T-helper 2 cell treated with Interferon-gamma antibody and Interleukin-4, amounts not matched to agents 5 μg/mL and 100 μg/mL, for 36 hours (primary cell): Measurements from ENCODE around the gene UBE3D.
"Not testable (repeated sequence)": the region's sequence is repeated elsewhere in the genome, so short reads cannot be mapped to it uniquely, and the experiment has no call there.

Source experiments
- DNase-seq: peaks from one replicate; pipeline ENCODE4 v3.0.0; 2021; ENCODE audit warnings: low spot score
- H3K27ac Mint-ChIP-seq: one replicate; pipeline ENCODE4 v1.8.0; 2021; ENCODE audit warnings: mild to moderate bottlenecking, mixed read lengths
- H3K27me3 Mint-ChIP-seq: one replicate; pipeline ENCODE4 v1.8.0; 2021; ENCODE audit warnings: low read depth, mixed read lengths
- H3K36me3 Mint-ChIP-seq: one replicate; pipeline ENCODE4 v1.8.0; 2021; ENCODE audit warnings: low read depth, mixed read lengths
- H3K4me1 Mint-ChIP-seq: one replicate; pipeline ENCODE4 v1.8.0; 2021; ENCODE audit warnings: low read depth, mixed read lengths
- H3K4me3 Mint-ChIP-seq: one replicate; pipeline ENCODE4 v1.8.0; 2022; ENCODE audit warnings: mild to moderate bottlenecking, moderate library complexity, mixed read lengths
- H3K9me3 Mint-ChIP-seq: one replicate; pipeline ENCODE4 v1.8.0; 2021; ENCODE audit warnings: mixed read lengths

The UBE3D gene

GRCh38 chr6:82906951-82907350 is 158.7 kb downstream of the UBE3D start:
- Mint-ChIP-seq H3K27ac (no peak overlapping the region), H3K4me1 (no peaks in the 10 kb centered on the region), H3K9me3 (no peaks in the 10 kb centered on the region), H3K36me3 (no peaks in the 10 kb centered on the region), H3K27me3 (no peaks in the 10 kb centered on the region), H3K4me3 (no peak overlapping the region)
- no peak for DNase-seq

- H3K27me3 Mint-ChIP-seq = no peaks in the 10 kb centered on the region
- no peaks in the 10 kb centered on the region for H3K9me3 Mint-ChIP-seq
- H3K27ac Mint-ChIP-seq = no peak overlapping the region
- H3K4me1 Mint-ChIP-seq = no peaks in the 10 kb centered on the region
- no peaks in the 10 kb centered on the region for H3K36me3 Mint-ChIP-seq
- DNase-seq = no peak
- no peak overlapping the region for H3K4me3 Mint-ChIP-seq
Observed at GRCh38 chr6:82906489-82906888, 159.2 kb downstream of the UBE3D start.

GRCh38 chr6:82904860-82905259 is 160.8 kb downstream of the UBE3D start:
- no peak overlapping the region for H3K4me3 Mint-ChIP-seq
- H3K4me1 Mint-ChIP-seq = no peaks in the 10 kb centered on the region
- no peak for DNase-seq
- H3K9me3 Mint-ChIP-seq = no peaks in the 10 kb centered on the region
- H3K27ac Mint-ChIP-seq = no peak overlapping the region
- no peaks in the 10 kb centered on the region for H3K27me3 Mint-ChIP-seq
- H3K36me3 Mint-ChIP-seq = no peaks in the 10 kb centered on the region

- H3K36me3 Mint-ChIP-seq = no peaks in the 10 kb centered on the region
Observed at GRCh38 chr6:82904257-82904656, 161.4 kb downstream of the UBE3D start.

GRCh38 chr6:82902290-82902689 is 163.4 kb downstream of the UBE3D start:
- no peaks in the 10 kb centered on the region for H3K4me1 Mint-ChIP-seq
- H3K27me3 Mint-ChIP-seq = no peaks in the 10 kb centered on the region
- no peak overlapping the region for H3K4me3 Mint-ChIP-seq
- no peak overlapping the region for H3K27ac Mint-ChIP-seq
- H3K36me3 Mint-ChIP-seq = no peaks in the 10 kb centered on the region
- DNase-seq = no peak
- no peaks in the 10 kb centered on the region for H3K9me3 Mint-ChIP-seq

More at GRCh38 chr6:82904257-82904656, 161.4 kb downstream of the UBE3D start:
- no peaks in the 10 kb centered on the region for H3K27me3 Mint-ChIP-seq
- no peaks in the 10 kb centered on the region for H3K4me1 Mint-ChIP-seq
- no peak overlapping the region for H3K27ac Mint-ChIP-seq
- H3K9me3 Mint-ChIP-seq = no peaks in the 10 kb centered on the region
- no peak for DNase-seq
- H3K4me3 Mint-ChIP-seq = no peak overlapping the region

- Mint-ChIP-seq H3K4me1 (no peaks in the 10 kb centered on the region), H3K36me3 (no peaks in the 10 kb centered on the region)
Observed at GRCh38 chr6:82894653-82895259, 170.9 kb downstream of the UBE3D start.

GRCh38 chr6:82893889-82894652 is 171.6 kb downstream of the UBE3D start:
- H3K4me3 Mint-ChIP-seq = no peak overlapping the region
- no peaks in the 10 kb centered on the region for H3K9me3 Mint-ChIP-seq
- H3K36me3 Mint-ChIP-seq = no peaks in the 10 kb centered on the region
- no peaks in the 10 kb centered on the region for H3K27me3 Mint-ChIP-seq
- DNase-seq = no peak
- H3K27ac Mint-ChIP-seq = no peak overlapping the region
- H3K4me1 Mint-ChIP-seq = no peaks in the 10 kb centered on the region

More at GRCh38 chr6:82894653-82895259, 170.9 kb downstream of the UBE3D start:
- Mint-ChIP-seq H3K9me3 (no peaks in the 10 kb centered on the region), H3K27me3 (no peaks in the 10 kb centered on the region), H3K27ac (no peak overlapping the region), H3K4me3 (no peak overlapping the region)
- no peak for DNase-seq

GRCh38 chr6:82891503-82891902 is 174.1 kb downstream of the UBE3D start:
- H3K4me3 Mint-ChIP-seq, DNase-seq, H3K27ac Mint-ChIP-seq, H3K27me3 Mint-ChIP-seq, H3K4me1 Mint-ChIP-seq, H3K9me3 Mint-ChIP-seq, H3K36me3 Mint-ChIP-seq: not testable (repeated sequence)

- no peak for DNase-seq
- Mint-ChIP-seq H3K9me3 (no peaks in the 10 kb centered on the region), H3K4me3 (no peak overlapping the region), H3K36me3 (no peaks in the 10 kb centered on the region), H3K4me1 (no peaks in the 10 kb centered on the region), H3K27me3 (no peaks in the 10 kb centered on the region), H3K27ac (no peak overlapping the region)
Observed at GRCh38 chr6:82891076-82891475, 174.6 kb downstream of the UBE3D start.

- no peaks in the 10 kb centered on the region for H3K36me3 Mint-ChIP-seq
- no peak overlapping the region for H3K4me3 Mint-ChIP-seq
- no peaks in the 10 kb centered on the region for H3K9me3 Mint-ChIP-seq
- no peak for DNase-seq
- no peak overlapping the region for H3K27ac Mint-ChIP-seq
- no peaks in the 10 kb centered on the region for H3K4me1 Mint-ChIP-seq
- H3K27me3 Mint-ChIP-seq = peaks cover 1% of the 10 kb centered on the region
Observed at GRCh38 chr6:82890240-82890639, 175.4 kb downstream of the UBE3D start.

- H3K4me3 Mint-ChIP-seq = no peak overlapping the region
- H3K27ac Mint-ChIP-seq = no peak overlapping the region
- DNase-seq = no peak
- no peaks in the 10 kb centered on the region for H3K36me3 Mint-ChIP-seq
- peaks cover 3% of the 10 kb centered on the region for H3K27me3 Mint-ChIP-seq
- H3K9me3 Mint-ChIP-seq = no peaks in the 10 kb centered on the region
- H3K4me1 Mint-ChIP-seq = no peaks in the 10 kb centered on the region
Observed at GRCh38 chr6:82889143-82889542, 176.5 kb downstream of the UBE3D start.

- DNase-seq = no peak
- Mint-ChIP-seq H3K27ac (no peak overlapping the region), H3K4me1 (no peaks in the 10 kb centered on the region), H3K27me3 (peaks cover 5% of the 10 kb centered on the region), H3K36me3 (no peaks in the 10 kb centered on the region), H3K9me3 (no peaks in the 10 kb centered on the region), H3K4me3 (no peak overlapping the region)
Observed at GRCh38 chr6:82882363-82883023, 183.1 kb downstream of the UBE3D start.

GRCh38 chr6:82881519-82881918 is 184.1 kb downstream of the UBE3D start:
- Mint-ChIP-seq H3K4me3 (no peak overlapping the region), H3K9me3 (no peaks in the 10 kb centered on the region)

GRCh38 chr6:82878812-82879211 is 186.8 kb downstream of the UBE3D start:
- no peaks in the 10 kb centered on the region for H3K9me3 Mint-ChIP-seq
- no peak overlapping the region for H3K27ac Mint-ChIP-seq
- H3K4me3 Mint-ChIP-seq = no peak overlapping the region
- H3K4me1 Mint-ChIP-seq = no peaks in the 10 kb centered on the region
- H3K27me3 Mint-ChIP-seq = peaks cover 2% of the 10 kb centered on the region
- DNase-seq = no peak
- no peaks in the 10 kb centered on the region for H3K36me3 Mint-ChIP-seq

More at GRCh38 chr6:82881519-82881918, 184.1 kb downstream of the UBE3D start:
- H3K27me3 Mint-ChIP-seq = peaks cover 5% of the 10 kb centered on the region
- H3K36me3 Mint-ChIP-seq = no peaks in the 10 kb centered on the region
- no peak overlapping the region for H3K27ac Mint-ChIP-seq
- no peak for DNase-seq
- no peaks in the 10 kb centered on the region for H3K4me1 Mint-ChIP-seq
